SHP77 treated with DMSO at 0.1 percent for 48 hours (cell line): Measurements from ENCODE around the gene AGMO.

Source experiments
- DNase-seq: peaks from one replicate; lab custom pipeline; 2025; lab: John Stamatoyannopoulos, UW

AGMO gene

DNA sequence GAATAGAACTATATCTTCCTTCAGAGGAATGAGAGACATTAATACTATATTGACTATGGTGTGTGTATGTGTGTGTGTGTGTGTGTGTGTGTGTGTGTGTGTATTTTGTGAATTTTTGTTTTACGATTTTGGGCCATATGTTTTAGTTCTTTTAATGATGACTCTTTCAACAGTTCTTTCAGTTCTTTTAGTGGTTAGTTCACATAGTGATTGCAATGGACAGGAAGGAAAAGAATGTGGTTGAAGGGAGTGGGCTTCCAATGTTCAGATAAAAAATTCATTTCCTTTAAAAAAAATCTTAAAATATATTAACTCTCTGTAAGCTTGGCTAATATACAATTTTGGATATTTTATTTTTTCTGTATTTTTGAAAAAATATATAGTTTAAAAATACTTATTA, 343.6 kb downstream of the AGMO start:
- no peak for DNase-seq

DNA sequence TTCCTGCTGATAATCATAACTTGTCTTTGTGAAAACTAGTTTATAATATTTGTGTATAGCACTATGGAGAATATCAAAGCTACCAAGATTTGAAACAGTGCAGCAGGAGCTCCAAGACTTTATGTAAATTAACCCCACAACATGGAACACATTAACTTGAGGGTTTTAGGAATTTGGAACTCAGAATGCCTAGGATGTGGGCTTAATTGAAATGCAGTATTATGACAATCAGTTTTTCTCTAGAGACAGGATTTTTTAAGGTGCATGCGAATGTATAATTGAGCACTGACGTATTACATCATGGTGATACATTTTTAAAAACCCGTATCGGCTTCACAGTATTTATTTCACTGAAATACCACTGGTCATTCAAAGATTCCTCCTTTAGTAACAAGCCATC, 346.2 kb downstream of the AGMO start:
- no peak for DNase-seq

GRCh38 chr7:15214976-15215375, 346.8 kb downstream of the AGMO start:
- no peak for DNase-seq

DNA sequence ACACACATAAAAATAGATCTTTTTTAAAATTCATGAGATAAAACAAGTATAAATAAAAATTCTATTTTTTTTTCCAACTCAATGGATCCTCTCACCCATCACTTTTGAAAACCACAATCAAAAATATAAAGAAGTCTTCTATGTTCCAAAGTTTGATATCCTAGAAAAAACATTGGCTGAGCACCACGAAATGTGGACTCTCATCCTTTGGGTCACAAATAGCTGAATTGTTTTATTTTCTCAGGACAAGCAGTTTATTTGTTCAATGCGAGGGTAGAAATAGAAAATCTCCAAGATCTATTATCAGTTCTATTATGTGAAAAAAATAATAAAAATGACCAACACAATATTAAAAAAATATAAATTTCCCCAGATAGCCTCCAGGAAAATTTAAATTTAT, 348.7 kb downstream of the AGMO start:
- DNase-seq, result no peak

DNA sequence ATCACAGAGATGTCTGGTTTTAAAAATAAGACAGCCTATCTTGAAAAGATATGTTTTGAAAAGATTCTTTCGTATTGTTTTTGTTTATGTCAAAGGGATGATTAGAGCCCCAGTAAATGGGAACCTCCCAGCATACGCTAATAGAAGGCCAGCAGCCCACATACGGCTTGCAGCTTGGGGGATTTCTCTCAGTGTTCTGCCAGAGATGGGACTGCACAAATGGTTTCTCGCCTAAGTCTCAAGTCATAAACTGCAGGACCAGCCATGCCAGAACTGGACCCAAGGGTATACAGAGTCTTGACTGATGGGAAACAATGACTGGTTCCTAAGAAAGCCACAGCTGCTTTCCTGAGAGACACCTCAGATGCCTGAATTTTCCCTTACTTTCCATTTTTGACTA, 352.4 kb downstream of the AGMO start:
- DNase-seq, result no peak

GRCh38 chr7:15204421-15204820, 357.4 kb downstream of the AGMO start:
- DNase-seq, result no peak

GRCh38 chr7:15199482-15199881, 362.3 kb downstream of the AGMO start:
- no peak for DNase-seq

DNA sequence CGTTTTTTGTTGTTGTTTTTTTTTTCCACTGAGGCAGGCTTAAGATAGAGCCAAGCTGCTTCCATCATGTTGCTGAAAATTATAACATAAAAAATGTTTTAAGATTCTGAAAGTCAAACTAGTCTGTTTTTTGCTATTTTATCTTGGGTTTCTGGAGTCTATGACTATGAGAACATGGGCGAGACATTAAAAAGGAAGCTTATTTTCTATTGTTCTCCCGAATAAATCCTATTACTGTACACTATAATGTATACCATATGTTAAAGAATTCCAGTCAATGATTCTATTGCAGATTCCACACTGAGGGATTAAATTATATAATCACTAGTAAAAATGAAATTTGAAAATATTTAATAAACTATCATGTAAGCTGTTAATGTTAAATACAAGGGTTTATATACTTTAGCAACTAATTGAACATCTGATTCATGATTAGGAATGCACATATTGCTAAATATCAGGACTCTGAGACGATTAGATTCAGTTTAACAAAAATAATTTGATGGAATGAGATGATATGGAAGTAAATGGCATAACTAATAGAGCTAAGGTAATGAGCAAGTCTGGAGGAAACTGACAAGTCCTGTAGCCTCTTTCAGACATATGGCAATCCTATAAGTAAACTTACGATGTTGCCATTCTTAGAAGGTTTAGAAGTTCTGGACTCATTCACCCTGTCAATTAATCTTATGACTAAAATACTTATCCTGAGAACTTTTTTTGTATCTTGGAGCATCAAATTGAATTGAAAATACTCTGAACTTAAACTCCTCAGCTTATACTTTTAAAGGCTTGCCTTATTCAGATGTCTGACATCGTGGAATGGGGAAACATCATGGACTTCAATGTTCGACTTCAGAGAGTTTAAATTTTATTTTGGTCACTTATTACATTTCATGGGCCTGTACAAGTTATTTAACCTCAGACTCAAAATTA, 364.5 kb downstream of the AGMO start:
- DNase-seq, result no peak

DNA sequence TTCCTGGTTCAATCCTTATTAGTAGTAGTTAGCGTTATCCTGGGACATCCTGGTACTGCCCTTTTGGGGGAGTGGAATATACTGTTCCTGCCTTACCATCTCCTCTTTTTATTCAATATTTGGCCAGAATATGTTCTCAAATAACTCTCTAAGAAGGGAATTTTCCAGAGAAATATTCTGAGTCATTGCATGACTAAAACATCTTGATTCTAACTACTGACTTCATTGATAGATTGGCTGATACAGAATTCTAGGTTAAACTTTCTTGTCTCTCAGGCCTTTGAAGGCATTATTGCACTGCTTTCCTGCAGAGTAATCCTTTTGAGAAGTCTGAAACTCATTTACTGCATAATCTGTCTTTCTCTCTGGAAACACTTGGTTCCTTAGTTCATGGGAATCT, 383.8 kb downstream of the AGMO start:
- no peak for DNase-seq

GRCh38 chr7:15176089-15176488, 385.7 kb downstream of the AGMO start:
- DNase-seq, result no peak

DNA sequence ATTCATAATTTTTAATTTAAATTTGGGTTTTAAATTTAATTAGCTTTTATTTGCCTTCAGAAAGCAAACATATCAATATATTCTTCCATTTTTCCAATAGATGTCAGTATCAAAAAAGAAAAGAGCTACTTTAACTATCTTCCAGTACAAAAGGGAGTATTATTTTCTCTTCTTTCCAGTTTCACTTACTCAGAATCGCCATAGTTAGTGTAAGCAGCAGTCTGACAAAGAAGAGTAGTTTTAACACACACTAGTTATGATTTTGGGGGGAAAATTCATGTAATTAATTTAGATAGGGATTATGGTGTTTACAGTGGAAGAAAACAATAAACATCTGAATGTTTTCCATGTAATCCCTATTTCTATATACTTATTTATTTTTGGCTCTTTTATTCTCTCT, 386.7 kb downstream of the AGMO start:
- no peak for DNase-seq

DNA sequence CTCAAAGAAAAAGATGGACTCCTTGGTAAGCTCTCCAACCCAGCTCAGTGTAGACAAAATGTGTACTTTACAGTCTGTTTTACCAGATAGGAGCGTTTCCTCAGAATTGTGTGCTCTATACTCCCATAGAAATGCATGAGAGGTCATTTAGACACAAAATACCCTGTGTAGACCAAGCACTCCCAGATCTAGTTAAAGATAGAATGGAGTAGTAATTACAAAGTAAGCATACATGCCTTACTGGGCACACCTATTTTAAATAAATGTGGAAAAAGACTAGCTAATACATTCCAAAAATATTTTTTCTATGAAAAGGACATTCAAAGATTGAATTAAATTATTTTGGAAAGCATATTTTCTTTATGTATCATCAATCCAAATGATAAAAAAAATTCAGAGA, 387.3 kb downstream of the AGMO start:
- no peak for DNase-seq

- no peak for DNase-seq
Measured at GRCh38 chr7:15168489-15168888, 393.3 kb downstream of the AGMO start.

GRCh38 chr7:15167912-15168311, 393.9 kb downstream of the AGMO start:
- peak; percentile 95 for DNase-seq

DNA sequence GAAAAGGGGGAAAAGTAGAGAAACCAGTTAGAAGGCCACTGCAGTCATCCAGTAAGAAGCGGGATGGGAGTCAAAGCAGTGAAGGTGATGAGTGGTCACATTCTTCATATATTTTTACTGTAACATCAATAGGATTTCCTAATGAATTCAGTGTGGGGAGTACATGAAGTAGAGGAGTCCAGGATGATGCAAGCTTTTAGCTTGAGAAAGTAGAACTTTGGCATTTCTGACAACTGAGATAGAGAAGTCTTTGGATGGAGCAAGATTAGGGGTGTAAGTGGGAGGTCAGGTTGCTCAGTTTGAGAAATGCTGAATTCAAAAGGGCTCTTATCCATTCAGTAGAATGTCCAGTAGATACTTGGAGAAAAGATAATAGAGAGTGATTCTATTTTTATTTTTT, 395.2 kb downstream of the AGMO start:
- DNase-seq, result no peak

DNA sequence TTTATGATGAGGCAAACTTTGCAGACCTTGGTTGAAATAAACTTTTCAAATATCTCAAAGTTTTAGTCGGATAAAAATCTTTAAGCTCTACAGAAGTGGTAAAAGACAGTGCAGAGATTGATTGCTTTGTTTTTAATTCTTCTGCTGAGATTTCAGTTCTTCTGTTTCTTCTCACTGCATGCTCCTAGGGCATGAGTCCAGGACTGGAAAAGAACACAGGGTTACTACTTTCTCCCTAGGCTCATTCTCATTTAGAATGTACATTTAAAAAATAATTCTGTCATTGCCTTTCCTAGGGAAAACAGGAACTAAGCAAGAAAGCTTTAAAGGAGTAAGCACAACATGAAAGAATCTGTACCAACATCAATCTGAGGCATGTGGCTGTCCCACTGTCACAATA, 402.6 kb downstream of the AGMO start:
- DNase-seq, result no peak

- no peak for DNase-seq
Measured at GRCh38 chr7:15158141-15158810, 403.5 kb downstream of the AGMO start.
